HG02623 (cell line): Measurements from ENCODE around the gene C1GALT1C1.
"Not testable (repeated sequence)": the region's sequence is repeated elsewhere in the genome, so short reads cannot be mapped to it uniquely, and the experiment has no call there.

Experiments used
- ATAC-seq: cut with Tn5 transposase; IDR thresholded peaks from one replicate; pipeline ENCODE4 v1.9.1; 2021; ENCODE audit warnings: moderate library complexity; ENCODE audit not compliant: unreplicated experiment

Gene C1GALT1C1

DNA sequence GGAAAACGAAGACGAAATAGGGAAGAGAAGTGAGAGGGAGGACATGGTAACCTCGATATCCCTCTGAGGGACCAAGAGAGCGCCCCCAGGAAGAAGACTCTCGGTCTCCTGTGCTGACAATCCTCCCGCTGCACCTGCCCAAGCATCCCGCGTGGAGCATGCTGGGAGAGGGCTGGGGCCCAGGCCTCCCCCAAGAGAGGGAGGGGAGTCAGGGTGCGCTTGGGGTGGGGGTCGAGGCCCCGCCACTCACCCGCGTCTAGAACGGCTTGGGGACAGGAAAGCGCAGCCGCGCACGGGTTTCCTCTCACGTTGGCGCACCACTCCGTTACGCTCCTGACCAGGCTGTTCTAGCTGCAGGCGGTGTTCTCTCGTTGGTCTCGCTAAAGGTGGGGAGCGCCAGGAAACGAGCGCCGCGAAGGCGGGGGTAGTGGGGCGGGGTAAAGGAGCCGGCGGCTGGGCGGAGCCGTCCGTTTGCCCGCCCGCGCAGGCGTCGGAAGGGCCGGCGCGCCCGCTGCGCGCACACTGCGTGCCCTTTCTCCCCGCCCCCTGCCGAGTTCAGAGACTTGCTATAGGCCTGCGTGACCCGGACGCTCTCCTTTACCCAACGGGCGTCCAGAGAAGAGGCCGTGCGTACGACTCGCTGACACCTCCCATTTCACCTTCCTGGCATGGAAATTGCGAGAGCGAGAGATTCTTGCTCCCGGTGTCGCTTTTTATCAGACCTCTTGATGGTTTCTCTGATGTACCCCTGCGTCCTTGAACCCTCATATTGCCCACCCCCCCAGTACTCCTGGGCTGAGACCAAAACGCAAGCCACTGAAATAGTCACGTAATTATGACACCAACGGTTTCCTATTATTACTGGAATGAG, at the start of gene C1GALT1C1:
Gene C1GALT1C1 (minus strand): TSS at position 388 of the 871 bp plus-strand sequence. CDS start 2,888 bp downstream, outside the sequence.
- peak; percentile 95 for ATAC-seq

GRCh38 chrX:120677004-120677652, 47.3 kb upstream of the C1GALT1C1 start:
- no peak for ATAC-seq

- ATAC-seq: no peak
Measured at GRCh38 chrX:120672841-120673530, 43.1 kb upstream of the C1GALT1C1 start.

DNA sequence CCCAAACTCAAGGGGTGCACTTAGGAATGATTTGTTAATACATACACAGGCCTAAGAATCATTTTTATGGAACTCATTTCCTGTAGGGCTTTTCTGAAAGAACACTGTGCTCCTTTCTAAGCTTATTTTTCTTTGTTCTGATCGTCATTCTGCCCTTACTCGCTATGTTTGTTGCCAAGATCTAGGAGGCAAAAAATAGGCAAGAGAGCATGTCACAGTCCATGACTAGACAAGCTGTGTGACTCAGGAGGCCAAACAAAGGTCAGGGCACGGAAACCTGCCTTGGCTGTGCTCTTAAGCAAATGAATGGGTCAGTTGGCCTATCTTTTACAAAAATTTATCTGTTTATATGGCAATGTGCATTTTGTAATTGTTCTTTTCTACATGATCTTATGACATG, 42.5 kb upstream of the C1GALT1C1 start:
- no peak for ATAC-seq

- no peak for ATAC-seq
Measured at GRCh38 chrX:120671963-120672362, 42.1 kb upstream of the C1GALT1C1 start.

GRCh38 chrX:120668357-120668756, 38.5 kb upstream of the C1GALT1C1 start:
- ATAC-seq: no peak

DNA sequence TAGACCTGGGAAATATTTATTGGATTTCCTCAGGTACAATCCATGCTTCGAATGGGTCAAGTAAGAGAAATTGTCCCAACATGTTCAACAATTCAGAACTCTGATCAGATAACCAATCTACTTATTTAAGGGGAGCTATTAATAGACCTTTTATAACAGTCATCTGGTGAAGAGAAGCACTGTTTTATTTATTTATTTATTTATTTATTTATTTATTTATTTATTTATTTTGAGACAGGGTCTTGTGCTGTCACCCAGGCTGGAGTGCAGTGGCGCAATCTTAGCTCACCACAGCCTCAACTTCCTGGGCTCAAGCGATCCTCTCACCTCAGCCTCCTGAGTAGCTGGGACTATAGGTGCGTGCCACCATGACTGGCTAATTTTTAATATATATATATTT, 34.7 kb upstream of the C1GALT1C1 start:
- ATAC-seq: not testable (repeated sequence)

DNA sequence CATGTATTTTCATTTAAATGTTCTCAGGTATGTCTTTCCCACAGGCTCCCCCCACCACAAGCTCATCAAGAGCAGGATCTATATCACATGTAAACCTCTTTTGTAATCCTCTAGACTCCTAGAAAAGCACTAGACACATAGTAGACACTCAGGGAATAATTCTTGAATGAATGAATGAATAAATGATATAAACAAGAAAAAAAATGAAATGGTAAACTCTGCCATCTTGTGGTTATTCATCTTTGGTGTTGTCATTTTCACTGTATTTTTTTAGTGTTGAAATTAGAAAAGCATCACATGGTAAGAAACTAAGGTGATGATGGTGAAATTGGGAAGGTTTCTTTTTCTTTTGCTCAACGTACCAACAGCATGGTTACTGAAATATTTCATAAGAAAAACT, 34.2 kb upstream of the C1GALT1C1 start:
- no peak for ATAC-seq

- no peak for ATAC-seq
Measured at GRCh38 chrX:120662662-120663061, 32.8 kb upstream of the C1GALT1C1 start.

DNA sequence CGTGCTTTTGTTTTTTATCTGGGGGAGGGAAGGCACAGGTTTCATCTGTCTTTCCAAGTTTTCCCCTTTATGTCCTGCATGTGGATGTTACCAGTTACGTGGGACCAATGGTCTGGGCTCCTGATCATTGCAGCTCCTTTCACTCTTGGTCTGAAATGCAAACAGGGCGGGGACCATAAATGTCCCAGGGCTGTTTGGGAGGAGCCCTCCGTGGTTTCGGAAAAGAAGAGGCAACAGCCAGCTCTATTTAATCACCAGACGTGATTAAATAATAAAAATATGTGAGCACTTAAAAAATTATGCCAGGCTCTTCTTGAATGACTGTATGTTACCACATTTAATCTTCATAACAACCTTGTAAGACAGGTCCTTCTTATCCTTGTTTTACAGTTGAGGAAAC, 30.8 kb upstream of the C1GALT1C1 start:
- ATAC-seq: no peak

DNA sequence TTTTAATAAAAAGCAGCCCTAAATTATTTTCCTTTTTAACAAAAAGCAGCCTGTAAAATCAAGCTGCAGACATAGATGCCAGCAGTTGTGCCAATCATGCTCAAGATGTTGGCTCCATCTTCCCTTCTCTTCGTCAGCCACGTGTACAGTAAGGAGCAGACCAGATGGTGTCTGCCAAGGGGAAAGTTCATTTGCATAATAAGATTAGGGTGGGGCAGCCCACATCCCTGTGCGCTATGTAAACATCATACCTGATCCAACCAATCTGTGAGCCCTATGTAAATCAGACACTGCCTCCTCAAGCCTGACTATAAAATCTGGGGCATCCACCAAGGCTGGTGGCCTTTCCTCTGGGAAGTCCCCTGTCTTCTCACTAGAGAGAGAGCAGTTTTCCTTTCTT, 23.1 kb upstream of the C1GALT1C1 start:
- ATAC-seq: no peak

GRCh38 chrX:120652256-120652655, 22.4 kb upstream of the C1GALT1C1 start:
- ATAC-seq: not testable (repeated sequence)

DNA sequence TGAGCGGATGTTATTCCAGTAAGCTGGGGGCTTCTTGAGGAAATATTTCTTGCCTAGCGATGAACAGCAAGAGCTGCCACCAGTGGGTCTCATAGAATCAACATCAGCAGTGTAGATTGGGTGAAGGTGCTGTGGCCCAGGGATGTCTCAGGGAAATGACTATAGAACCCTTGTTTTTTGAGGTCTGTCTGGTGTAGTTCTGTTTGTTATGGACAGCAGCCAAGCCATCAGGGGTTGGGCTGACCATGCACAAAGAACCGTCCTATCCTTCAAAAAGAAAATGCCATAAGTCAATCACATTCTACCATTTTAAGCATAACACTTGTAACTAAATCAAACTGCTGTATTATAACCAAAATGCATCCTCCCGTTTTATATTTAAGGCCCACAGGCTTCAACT, 17.3 kb upstream of the C1GALT1C1 start:
- ATAC-seq: no peak

DNA sequence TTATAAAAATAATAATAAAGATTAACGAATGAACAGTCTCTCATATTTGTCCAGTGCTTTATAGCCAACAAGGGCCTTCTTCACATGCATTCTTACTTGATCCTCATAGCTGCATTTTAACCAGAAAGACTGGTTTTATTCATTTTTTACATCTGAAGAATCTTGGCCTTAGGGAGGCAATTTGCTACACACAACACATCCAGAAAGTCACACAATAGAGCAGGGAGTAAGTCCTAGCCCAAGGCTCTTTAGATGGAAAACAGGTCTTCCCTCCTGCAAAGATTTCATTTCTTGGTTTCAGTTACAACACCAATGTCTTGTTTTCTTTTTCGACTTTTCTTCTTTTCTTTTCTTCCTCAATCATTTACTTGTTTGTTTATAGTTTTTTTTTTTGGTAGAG, 13.0 kb upstream of the C1GALT1C1 start:
- ATAC-seq: no peak

- ATAC-seq: no peak
Measured at GRCh38 chrX:120638619-120639018, 8.8 kb upstream of the C1GALT1C1 start.

DNA sequence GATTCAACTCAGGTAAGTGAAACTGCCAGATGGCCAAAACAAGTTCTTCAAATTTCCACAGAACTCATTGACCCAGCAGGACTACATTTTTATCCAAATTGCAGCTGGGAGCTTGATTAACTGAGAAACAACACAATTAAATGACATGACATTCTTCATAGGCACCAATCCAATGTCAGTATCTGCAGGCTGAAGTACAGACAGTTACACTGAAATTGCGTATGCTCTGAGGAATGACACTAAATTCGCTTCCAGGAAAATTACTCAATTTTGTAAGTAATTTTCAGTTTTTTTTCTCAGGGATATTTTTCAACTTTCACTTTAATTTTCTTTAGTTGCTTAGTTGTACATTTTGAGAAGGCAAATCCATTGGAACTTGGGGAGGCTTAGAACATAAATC, 4.5 kb downstream of the C1GALT1C1 start:
- ATAC-seq: no peak

DNA sequence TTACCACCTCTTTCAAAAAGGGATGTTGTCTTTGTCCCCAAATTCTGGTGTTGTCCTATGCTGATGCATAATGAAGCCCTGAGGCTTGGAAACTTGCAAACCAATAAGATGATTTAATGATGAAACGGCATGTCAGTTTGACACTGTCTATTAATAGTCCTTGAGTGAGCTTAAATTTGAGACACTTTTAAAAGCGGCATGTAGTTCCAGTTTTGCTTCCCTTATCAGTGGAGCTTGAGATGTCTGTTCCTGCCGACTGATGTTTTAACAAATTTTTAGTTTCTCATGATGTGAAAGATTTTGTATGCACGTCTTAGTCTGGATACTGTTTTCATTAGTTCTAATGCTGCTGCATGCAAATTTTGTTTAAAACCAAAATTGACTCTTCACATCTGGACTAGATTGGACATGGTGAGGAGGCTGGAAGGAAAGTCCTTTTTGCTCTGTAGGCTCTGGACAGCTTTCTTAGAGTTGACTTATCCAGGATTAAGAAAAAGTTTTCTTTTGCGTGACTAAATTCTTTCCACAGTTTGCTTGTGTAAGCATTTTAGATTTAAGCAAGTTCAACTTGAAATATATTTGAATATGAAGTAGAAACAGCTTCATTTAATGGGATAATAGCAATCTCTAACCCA, 11.7 kb downstream of the C1GALT1C1 start:
- ATAC-seq: no peak

GRCh38 chrX:120614816-120615215, 15.0 kb downstream of the C1GALT1C1 start:
- no peak for ATAC-seq

- no peak for ATAC-seq
Measured at GRCh38 chrX:120612086-120612485, 17.8 kb downstream of the C1GALT1C1 start.

DNA sequence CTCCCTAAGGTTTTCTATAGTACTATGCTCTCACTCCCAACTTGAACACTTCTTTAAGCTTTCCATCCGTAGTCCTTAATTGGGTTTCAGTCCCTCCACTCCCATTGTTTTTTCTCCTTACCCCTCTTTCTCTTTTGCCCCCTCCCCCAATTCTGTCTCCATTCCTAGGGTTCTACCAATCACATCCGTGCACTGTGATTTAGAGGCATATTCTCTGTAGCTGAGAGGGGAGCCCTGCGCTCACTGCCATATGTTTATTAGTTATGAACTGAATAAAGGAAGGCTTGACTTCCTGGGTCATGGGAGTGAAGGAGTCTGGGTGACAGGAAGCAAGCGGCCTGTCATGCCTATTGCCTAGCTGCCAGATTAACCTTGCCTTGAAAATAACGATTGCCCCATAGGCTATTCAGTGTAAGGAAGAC, 25.5 kb downstream of the C1GALT1C1 start:
- peak; percentile 54 for ATAC-seq

DNA sequence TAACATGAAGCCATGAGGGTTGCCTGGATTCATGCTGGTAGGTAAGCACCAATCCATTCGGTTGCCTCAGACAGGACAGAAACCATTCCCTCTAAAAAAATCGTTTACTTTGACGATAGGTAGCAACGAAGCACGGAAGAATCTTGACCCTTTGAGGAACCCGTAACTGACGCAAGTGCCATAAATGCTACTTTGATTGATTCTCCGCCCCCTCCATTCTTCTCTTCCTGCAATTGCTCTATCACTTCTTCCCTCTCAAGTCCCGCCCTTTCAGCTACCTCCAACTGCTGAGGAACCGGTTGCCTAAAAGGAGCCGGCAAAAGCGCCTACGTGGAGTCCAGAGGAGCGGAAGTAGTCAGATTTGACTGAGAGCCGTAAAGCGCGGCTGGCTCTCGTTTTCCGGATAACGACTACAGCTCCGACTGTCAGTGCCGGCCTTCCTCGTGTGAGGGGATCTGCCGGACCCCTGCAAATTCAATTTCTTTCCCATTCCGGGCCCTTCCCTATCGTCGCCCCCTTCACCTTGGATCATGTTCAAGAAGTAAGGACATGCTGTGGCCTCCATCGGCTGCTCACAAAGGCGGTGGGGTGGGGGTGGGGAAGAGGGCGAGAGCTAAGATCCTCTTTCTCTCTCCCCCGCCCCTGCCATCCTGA, 26.0 kb downstream of the C1GALT1C1 start, which contains the start of gene MCTS1:
Gene MCTS1 (plus strand): TSS at position 395 of the 654 bp plus-strand sequence. CDS start 136 bp downstream, at position 531.
- peak; percentile 89 for ATAC-seq
